H1 (cell line): Measurements from ENCODE around the gene MPPED2. TPM values are rescaled to one million over a fixed set of nuclear protein-coding genes. Genes with fewer than 3 reads are reported as not detected.

Experiments used
- CTCF ChIA-PET: fragments of 300-600 bp; sonication (Branson Sonifier 250); formaldehyde crosslinking; loops from one replicate; lab custom pipeline; 2021; ENCODE audit not compliant: partially characterized antibody; lab: Charles Lee
- POLR2A ChIA-PET: fragments of 300-600 bp; sonication (Branson Sonifier 250); formaldehyde crosslinking; loops from one replicate; lab custom pipeline; 2021; ENCODE audit warnings: inconsistent platforms; ENCODE audit not compliant: partially characterized antibody; lab: Charles Lee
- DNase-seq, 2 experiments: peaks; one replicate each; pipeline versions ENCODE4 v3.0.0 to v3.0.0-alpha.2; 2010 to 2022; ENCODE audit warnings: low spot score in 2 of 2, low read depth in 1 of 2, mixed read lengths in 1 of 2
- FAIRE-seq: peaks from 2 replicates; lab custom pipeline; 2011; peaks lifted over from hg19 to GRCh38; lab: Jason Lieb, UNC
- H2AFZ ChIP-seq: 2 replicates; pipeline ENCODE4 v1.8.1; 2012; ENCODE audit warnings: low read length, inconsistent platforms
- H2AK5ac ChIP-seq: 2 replicates; pipeline ENCODE4 v1.6.1; 2013; ENCODE audit warnings: low read depth, low read length
- H2BK120ac ChIP-seq: replicated peaks from 2 replicates; pipeline ENCODE3; 2013; ENCODE audit warnings: low read depth, low read length, inconsistent platforms
- H2BK12ac ChIP-seq: 2 replicates; pipeline ENCODE4 v1.6.1; 2013; ENCODE audit warnings: low read depth, low read length
- H2BK15ac ChIP-seq: 2 replicates; pipeline ENCODE4 v1.6.1; 2013; ENCODE audit warnings: low read length
- H2BK20ac ChIP-seq: 2 replicates; pipeline ENCODE4 v1.6.1; 2013; ENCODE audit warnings: low read length
- H2BK5ac ChIP-seq: 2 replicates; pipeline ENCODE4 v1.6.1; 2013; ENCODE audit warnings: low read depth, low read length
- H3K14ac ChIP-seq: 2 replicates; pipeline ENCODE4 v1.6.1; 2013; ENCODE audit warnings: inconsistent platforms; ENCODE audit not compliant: insufficient read length
- H3K18ac ChIP-seq: 2 replicates; pipeline ENCODE4 v1.6.1; 2013; ENCODE audit warnings: low read length; ENCODE audit errors: extremely low read depth
- H3K23ac ChIP-seq: 2 replicates; pipeline ENCODE4 v1.6.1; 2013; ENCODE audit warnings: inconsistent platforms; ENCODE audit not compliant: insufficient read length
- H3K23me2 ChIP-seq: 2 replicates; pipeline ENCODE4 v1.6.1; 2013; ENCODE audit warnings: low read depth, low read length
- H3K27ac ChIP-seq: 2 replicates; pipeline ENCODE4 v1.6.1; 2011; ENCODE audit warnings: low read depth, low read length, inconsistent platforms
- H3K27me3 ChIP-seq, 4 experiments: replicated peaks in 1 of 4; 1 replicate in 1 of 4; 2 replicates in 3 of 4; pipeline versions ENCODE4 v1.6.1 to v1.8.1; 2011 to 2013; ENCODE audit warnings: low read length in 3 of 4, mild to moderate bottlenecking in 3 of 4, inconsistent platforms in 2 of 4, mixed read lengths in 2 of 4, moderate library complexity in 1 of 4; ENCODE audit not compliant: control insufficient read depth in 3 of 4, insufficient read depth in 3 of 4; ENCODE audit errors: extremely low read depth in 1 of 4
- H3K36me3 ChIP-seq, 4 experiments: 2 replicates each; pipeline versions ENCODE4 v1.6.1 to v1.8.1; 2011 to 2013; ENCODE audit warnings: mild to moderate bottlenecking in 4 of 4, low read length in 3 of 4, moderate library complexity in 2 of 4, control low read depth in 1 of 4, inconsistent platforms in 1 of 4; ENCODE audit not compliant: insufficient read depth in 4 of 4, control insufficient read depth in 2 of 4
- H3K4ac ChIP-seq: replicated peaks from 2 replicates; pipeline ENCODE3; 2013; ENCODE audit warnings: low read length, low read depth, mixed read lengths, inconsistent platforms; ENCODE audit not compliant: insufficient read length
- H3K4me1 ChIP-seq, 4 experiments: replicated peaks in 1 of 4; 1 replicate in 1 of 4; 2 replicates in 3 of 4; pipeline versions ENCODE4 v1.6.1 to v1.8.1; 2011 to 2013; ENCODE audit warnings: low read length in 3 of 4, inconsistent platforms in 2 of 4, mixed read lengths in 1 of 4; ENCODE audit not compliant: insufficient read depth in 4 of 4, control insufficient read depth in 3 of 4
- H3K4me2 ChIP-seq, 2 experiments: 2 replicates each; pipeline versions ENCODE4 v1.6.1 to v1.8.1; 2011 to 2013; ENCODE audit warnings: low read depth in 2 of 2, low read length in 2 of 2, control low read depth in 1 of 2, inconsistent platforms in 1 of 2, mild to moderate bottlenecking in 1 of 2; ENCODE audit not compliant: insufficient read depth in 1 of 2
- H3K4me3 ChIP-seq, 4 experiments: fragments of 200-600, 300-600 bp in 1 of 4; sonication (generic), shearing (Covaris generic), sonication (Bioruptor Twin) in 1 of 4; 2 replicates each; pipeline versions ENCODE4 v1.5.1 to v1.8.1; 2011 to 2016; ENCODE audit warnings: low read length in 4 of 4, low read depth in 3 of 4, control low read depth in 2 of 4, inconsistent platforms in 2 of 4, mild to moderate bottlenecking in 2 of 4, mixed read lengths in 1 of 4, moderate library complexity in 1 of 4; ENCODE audit not compliant: insufficient read depth in 2 of 4; ENCODE audit errors: extremely low read depth in 1 of 4
- H3K56ac ChIP-seq: replicated peaks from 2 replicates; pipeline ENCODE3; 2013; ENCODE audit warnings: low read depth, mild to moderate bottlenecking, mixed read lengths, low read length, inconsistent platforms; ENCODE audit not compliant: insufficient read length
- H3K79me1 ChIP-seq: 2 replicates; pipeline ENCODE4 v1.6.1; 2013; ENCODE audit warnings: low read depth, low read length, control low read depth
- H3K79me2 ChIP-seq, 2 experiments: 2 replicates each; pipeline versions ENCODE4 v1.6.1 to v1.8.1; 2012 to 2013; ENCODE audit warnings: low read length in 2 of 2, mild to moderate bottlenecking in 2 of 2, inconsistent platforms in 1 of 2; ENCODE audit not compliant: insufficient read depth in 2 of 2, control insufficient read depth in 1 of 2
- H3K9ac ChIP-seq, 4 experiments: replicated peaks in 1 of 4; 1 replicate in 1 of 4; 2 replicates in 3 of 4; pipeline versions ENCODE4 v1.6.1 to v1.8.1; 2011 to 2013; ENCODE audit warnings: low read depth in 3 of 4, low read length in 3 of 4, control low read depth in 2 of 4, mild to moderate bottlenecking in 2 of 4, moderate library complexity in 2 of 4, inconsistent platforms in 1 of 4; ENCODE audit errors: extremely low read depth in 1 of 4
- H3K9me3 ChIP-seq, 2 experiments: 2 replicates each; pipeline versions ENCODE4 v1.6.1 to v1.8.1; 2012 to 2013; ENCODE audit warnings: mild to moderate bottlenecking in 2 of 2, moderate library complexity in 2 of 2, control low read depth in 1 of 2, inconsistent platforms in 1 of 2, low read depth in 1 of 2, low read length in 1 of 2, mixed read lengths in 1 of 2; ENCODE audit not compliant: insufficient read depth in 2 of 2
- H4K20me1 ChIP-seq, 2 experiments: replicated peaks in 1 of 2; 2 replicates each; pipeline versions ENCODE3 to v1.8.1; 2011 to 2013; ENCODE audit warnings: inconsistent platforms in 2 of 2, low read length in 2 of 2, mild to moderate bottlenecking in 1 of 2; ENCODE audit not compliant: insufficient read depth in 2 of 2, control insufficient read depth in 1 of 2
- H4K5ac ChIP-seq: 2 replicates; pipeline ENCODE4 v1.6.1; 2013; ENCODE audit warnings: low read length, low read depth, mixed read lengths, inconsistent platforms; ENCODE audit not compliant: insufficient read length
- H4K8ac ChIP-seq: 2 replicates; pipeline ENCODE4 v1.8.0; 2013; ENCODE audit warnings: mild to moderate bottlenecking, moderate library complexity, low read length, inconsistent platforms; ENCODE audit not compliant: insufficient read depth; ENCODE audit errors: extremely low read depth
- H4K91ac ChIP-seq: replicated peaks from 2 replicates; pipeline ENCODE3; 2013; ENCODE audit warnings: low read length, mixed read lengths, inconsistent platforms; ENCODE audit not compliant: insufficient read length
- CBX5 ChIP-seq: fragments of 300-800, 300-1000 bp; sonication (generic); IDR thresholded peaks from 2 replicates; pipeline ENCODE4 v1.7.1; 2016; ENCODE audit warnings: antibody characterized with exemption, low read length, low read depth
- NRF1 ChIP-seq: IDR thresholded peaks from 2 replicates; pipeline ENCODE4 v1.6.1; 2011; ENCODE audit warnings: mild to moderate bottlenecking, low read depth, low read length, improper control_type of control experiment
- RXRA ChIP-seq: IDR thresholded peaks from 2 replicates; pipeline ENCODE4 v1.6.1; 2011; ENCODE audit warnings: low read depth, mild to moderate bottlenecking, low read length, moderate library complexity; ENCODE audit not compliant: insufficient read depth
- TAF7 ChIP-seq: optimal IDR thresholded peaks from 2 replicates; pipeline ENCODE3; 2011; ENCODE audit warnings: low read depth, mild to moderate bottlenecking, inconsistent platforms, low read length, moderate library complexity, borderline replicate concordance
- TEAD4 ChIP-seq: IDR thresholded peaks from 2 replicates; pipeline ENCODE4 v1.6.1; 2012; ENCODE audit warnings: low read depth, low read length, inconsistent platforms, mixed read lengths
- WGBS, 2 experiments: shearing (Covaris generic) in 1 of 2; methylation state at CpG; one replicate each; pipeline versions ENCODE4 v1.1.6 to v1.1.7; 2013 to 2015; ENCODE audit warnings: low lambda C conversion rate in 2 of 2, mixed read lengths in 2 of 2, inconsistent platforms in 1 of 2, low coverage in 1 of 2, missing lambda C conversion rate in 1 of 2; ENCODE audit not compliant: insufficient replicate concordance in 2 of 2, insufficient coverage in 1 of 2, insufficient read length in 1 of 2; ENCODE audit errors: extremely low coverage in 1 of 2, missing lambda C conversion rate in 1 of 2; 5-methylcytosine and 5-hydroxymethylcytosine counted together
- polyA plus RNA-seq, 7 experiments: library from polyadenylated mRNA; depleted of rRNA in 3 of 7; stranded (reverse) in 5 of 7; unstranded in 2 of 7; fragments of >200 nt in 5 of 7; fragments of 200-250 nt in 2 of 7; gene quantifications; 1 replicate in 5 of 7; 2 replicates in 1 of 7; 4 replicates in 1 of 7; pipeline versions ENCODE4 v1.2.1 to v1.2.3, GENCODE V29; 2011 to 2013; ENCODE audit warnings: missing spikeins in 2 of 7, mixed read lengths in 2 of 7
- total RNA-seq: library from RNA; stranded (reverse); fragmentation: NEBNext Ultra II Directional; extraction: Animal tissue kit (Norgen Biotek cat#: 25700); gene quantifications from 2 replicates; pipeline ENCODE4 v1.2.1, GENCODE V29; 2021
- TF ChIP-seq, protein P1 (sequence below): IDR thresholded peaks from 2 replicates; pipeline ENCODE4 v1.6.1; 2011; ENCODE audit warnings: low read length, improper control_type of control experiment

MPPED2 gene
- total and polyA plus RNA-seq, 2 of the 8 experiments (the other 6 are each of a cell fraction or from before 2014, with no cell fraction given), result 1.3 to 3.5 TPM

DNA sequence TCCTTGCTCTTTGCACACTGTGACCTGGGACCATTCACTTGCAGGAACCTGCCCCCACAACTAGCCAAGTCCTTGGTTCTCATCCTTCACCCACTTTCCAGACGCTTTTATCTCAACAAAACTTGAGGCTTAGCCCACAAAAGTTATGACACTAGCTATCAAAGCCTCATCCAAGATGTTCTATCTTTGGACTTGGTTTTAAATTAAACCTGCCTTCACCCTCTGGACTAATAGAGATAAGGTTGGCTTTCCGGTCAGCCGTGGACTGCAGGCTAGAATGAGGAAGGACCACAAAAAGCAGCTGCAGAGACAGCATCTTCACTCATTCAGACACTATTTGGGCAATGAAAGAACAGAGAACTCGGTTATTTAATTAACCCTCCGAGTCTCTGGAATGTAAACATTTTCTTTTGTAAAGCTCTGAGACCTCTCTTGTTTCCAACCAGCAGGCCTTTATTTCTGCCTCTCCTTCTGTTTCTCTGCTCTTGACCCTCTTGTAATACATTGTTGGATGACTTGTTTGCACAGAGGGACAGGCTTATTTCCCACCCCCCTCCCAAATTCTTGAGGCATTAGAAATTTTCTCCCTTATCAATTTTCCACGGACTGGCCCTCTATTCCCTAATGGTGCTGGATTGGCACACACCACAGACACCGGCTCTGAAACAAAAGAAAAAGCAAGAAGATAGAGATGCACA is 221.9 kb downstream of the MPPED2 start:
- no peak for DNase-seq
- POLR2A ChIA-PET, result no interaction called here

More for the DNA sequence above, 221.9 kb downstream of the MPPED2 start:
- Histone ChIP-seq H3K79me1 (no peaks in the 10 kb centered on the region), H3K4ac (no peak overlapping the region), H2BK5ac (no peak overlapping the region), H2BK12ac (no peak overlapping the region), H2BK15ac (no peak overlapping the region), H4K5ac (no peak overlapping the region), H3K36me3 (no peaks in the 10 kb centered on the region), H3K27me3 (no peaks in the 10 kb centered on the region), H3K4me3 (no peak overlapping the region), H3K9ac (no peak overlapping the region), H3K23ac (no peak overlapping the region), H4K8ac (no peak overlapping the region), H2AK5ac (no peak overlapping the region), H4K91ac (no peak overlapping the region), H4K20me1 (no peaks in the 10 kb centered on the region), H3K23me2 (no peaks in the 10 kb centered on the region), H2AFZ (no peak overlapping the region), H2BK20ac (no peak overlapping the region), H3K56ac (no peak overlapping the region), H3K18ac (no peak overlapping the region), H2BK120ac (no peak overlapping the region), H3K27ac (no peak overlapping the region), H3K79me2 (no peaks in the 10 kb centered on the region), H3K14ac (no peak overlapping the region), H3K4me1 (peaks cover 0 to 4% (median 2%) of the 10 kb centered on the region in 4 experiments; a peak in 2 of 7 replicates), H3K9me3 (no peaks in the 10 kb centered on the region), H3K4me2 (0 out of 4 replicates have a peak overlapping the region, but pooled peaks of 1 of the 2 experiments have one; percentile 12)
- no peak for FAIRE-seq
- WGBS, 2 experiments, result 73% methylated on average over 7 of the region's 7 CpGs; no CpG with 5 or more reads in 1 of the 2 experiments
- TF ChIP-seq NRF1 (no peak), RXRA (no peak), TAF7 (no peak), TEAD4 (no peak), CBX5 (no peak)
- TF ChIP-seq, protein P1, sequence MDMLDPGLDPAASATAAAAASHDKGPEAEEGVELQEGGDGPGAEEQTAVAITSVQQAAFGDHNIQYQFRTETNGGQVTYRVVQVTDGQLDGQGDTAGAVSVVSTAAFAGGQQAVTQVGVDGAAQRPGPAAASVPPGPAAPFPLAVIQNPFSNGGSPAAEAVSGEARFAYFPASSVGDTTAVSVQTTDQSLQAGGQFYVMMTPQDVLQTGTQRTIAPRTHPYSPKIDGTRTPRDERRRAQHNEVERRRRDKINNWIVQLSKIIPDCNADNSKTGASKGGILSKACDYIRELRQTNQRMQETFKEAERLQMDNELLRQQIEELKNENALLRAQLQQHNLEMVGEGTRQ, result no peak
- CTCF ChIA-PET, result interaction anchor here (0.6 to 1.6 kb wide), 3 partner anchors 12 to 267 kb away, joined by 3 to 7 read pairs (median 3); no protein-coding TSS in a partner anchor
